ENCODE data around the gene ATP8A2. TPM values are rescaled to one million over a fixed set of nuclear protein-coding genes. Genes with fewer than 3 reads are reported as not detected.

The ATP8A2 gene
- total RNA-seq, 1 experiment from 2014 or later: not detected

- Histone ChIP-seq H3K4me3 (ENCODE audit: low read depth in 2 of 2, low read length in 2 of 2) (no peak overlapping the region), H3K4me1 (ENCODE audit: control insufficient read depth, insufficient read depth, low read length) (no peaks in the 10 kb centered on the region), H3K27ac (ENCODE audit: low read length) (no peak overlapping the region), H3K36me3 (ENCODE audit: control insufficient read depth, insufficient read depth, low read length) (no peaks in the 10 kb centered on the region), H3K9me3 (ENCODE audit: control insufficient read depth, insufficient read depth, low read depth, low read length) (no peaks in the 10 kb centered on the region), H3K27me3 (ENCODE audit: control insufficient read depth, insufficient read depth, low read length) (no peaks in the 10 kb centered on the region; the same call in 1 of the 2 replicates)
- in situ Hi-C loops (cut with HindIII; ENCODE audit: low pct_unique_long_range_greater_than_20kb, low sequenced_read_pairs): no loop called here
- intact Hi-C loops (cut with micrococcal nuclease; ENCODE audit: unreplicated experiment): no loop called here
- ATAC-seq (no peak), DNase-seq (ENCODE audit: low read depth, low spot score) (no peak)
- BruUV-seq (replicated peaks): no TSS peak
- CTCF ChIA-PET: no interaction called here
- POLR2A ChIA-PET: no interaction called here
- TF ChIP-seq SIN3A (IDR thresholded peaks at IDR 0.05; ENCODE audit: borderline replicate concordance, insufficient read depth, low read depth, low read length) (no peak), REST (IDR thresholded peaks at IDR 0.05; ENCODE audit: insufficient read depth in 1 of 2, low read depth in 2 of 2, low read length in 1 of 2) (no peak)
- TF ChIP-seq, protein P1, sequence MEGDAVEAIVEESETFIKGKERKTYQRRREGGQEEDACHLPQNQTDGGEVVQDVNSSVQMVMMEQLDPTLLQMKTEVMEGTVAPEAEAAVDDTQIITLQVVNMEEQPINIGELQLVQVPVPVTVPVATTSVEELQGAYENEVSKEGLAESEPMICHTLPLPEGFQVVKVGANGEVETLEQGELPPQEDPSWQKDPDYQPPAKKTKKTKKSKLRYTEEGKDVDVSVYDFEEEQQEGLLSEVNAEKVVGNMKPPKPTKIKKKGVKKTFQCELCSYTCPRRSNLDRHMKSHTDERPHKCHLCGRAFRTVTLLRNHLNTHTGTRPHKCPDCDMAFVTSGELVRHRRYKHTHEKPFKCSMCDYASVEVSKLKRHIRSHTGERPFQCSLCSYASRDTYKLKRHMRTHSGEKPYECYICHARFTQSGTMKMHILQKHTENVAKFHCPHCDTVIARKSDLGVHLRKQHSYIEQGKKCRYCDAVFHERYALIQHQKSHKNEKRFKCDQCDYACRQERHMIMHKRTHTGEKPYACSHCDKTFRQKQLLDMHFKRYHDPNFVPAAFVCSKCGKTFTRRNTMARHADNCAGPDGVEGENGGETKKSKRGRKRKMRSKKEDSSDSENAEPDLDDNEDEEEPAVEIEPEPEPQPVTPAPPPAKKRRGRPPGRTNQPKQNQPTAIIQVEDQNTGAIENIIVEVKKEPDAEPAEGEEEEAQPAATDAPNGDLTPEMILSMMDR (IDR thresholded peaks at IDR 0.05): no peak
Measured at GRCh38 chr13:25420161-25420560, 48.4 kb downstream of the ATP8A2 start.

DNA sequence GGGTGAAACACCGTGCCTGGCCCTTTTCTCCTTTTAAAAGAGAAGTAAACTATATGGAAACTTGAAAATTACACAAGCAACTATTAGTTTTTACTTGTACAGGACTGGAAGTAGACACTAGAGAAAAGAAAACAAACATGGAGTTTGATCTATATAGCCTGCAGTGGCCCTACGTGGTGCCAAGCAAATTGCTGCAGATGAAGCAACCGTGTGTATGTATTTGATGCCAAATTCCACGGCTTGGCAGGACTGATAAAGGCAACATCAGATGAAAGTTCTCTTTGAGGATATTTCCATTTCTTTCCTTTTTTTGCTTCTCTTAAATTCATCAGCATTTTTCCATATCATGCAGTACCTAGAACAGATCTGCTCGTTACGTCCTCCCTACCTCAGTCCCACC lies 49.8 kb downstream of the ATP8A2 start:
- TF ChIP-seq POLR2AphosphoS5 (IDR thresholded peaks at IDR 0.05; ENCODE audit: low read depth, low read length): no peak
- no peak for TF ChIP-seq REST (IDR thresholded peaks at IDR 0.05; ENCODE audit: insufficient read depth in 1 of 2, low read depth in 2 of 2, low read length in 1 of 2)
- TF ChIP-seq SIN3A (IDR thresholded peaks at IDR 0.05; ENCODE audit: borderline replicate concordance, insufficient read depth, low read depth, low read length): no peak
- TF ChIP-seq TCF7L2 (IDR thresholded peaks at IDR 0.05; ENCODE audit: low read depth, low read length): no peak
- TF ChIP-seq, protein P1 (IDR thresholded peaks at IDR 0.05): no peak
- DNase-seq (ENCODE audit: low read depth, low spot score) (no peak), ATAC-seq (no peak)
- in situ Hi-C loops (cut with HindIII; ENCODE audit: low pct_unique_long_range_greater_than_20kb, low sequenced_read_pairs) (no loop called here), intact Hi-C loops (cut with micrococcal nuclease; ENCODE audit: unreplicated experiment) (no loop called here)
- POLR2A ChIA-PET: no interaction called here
- Histone ChIP-seq H3K9me3 (ENCODE audit: control insufficient read depth, insufficient read depth, low read depth, low read length) (no peaks in the 10 kb centered on the region), H3K36me3 (ENCODE audit: control insufficient read depth, insufficient read depth, low read length) (no peaks in the 10 kb centered on the region), H3K27ac (ENCODE audit: low read length) (no peak overlapping the region), H3K4me1 (ENCODE audit: control insufficient read depth, insufficient read depth, low read length) (no peaks in the 10 kb centered on the region), H3K27me3 (ENCODE audit: control insufficient read depth, insufficient read depth, low read length) (no peaks in the 10 kb centered on the region; the same call in 1 of the 2 replicates), H3K4me3 (ENCODE audit: low read depth in 2 of 2, low read length in 2 of 2) (no peak overlapping the region)
- BruUV-seq (replicated peaks): no TSS peak
- CTCF ChIA-PET: no interaction called here

Data from Panc1 (cell line).